ENCODE data around the gene RMP24.

The RMP24 gene

DNA sequence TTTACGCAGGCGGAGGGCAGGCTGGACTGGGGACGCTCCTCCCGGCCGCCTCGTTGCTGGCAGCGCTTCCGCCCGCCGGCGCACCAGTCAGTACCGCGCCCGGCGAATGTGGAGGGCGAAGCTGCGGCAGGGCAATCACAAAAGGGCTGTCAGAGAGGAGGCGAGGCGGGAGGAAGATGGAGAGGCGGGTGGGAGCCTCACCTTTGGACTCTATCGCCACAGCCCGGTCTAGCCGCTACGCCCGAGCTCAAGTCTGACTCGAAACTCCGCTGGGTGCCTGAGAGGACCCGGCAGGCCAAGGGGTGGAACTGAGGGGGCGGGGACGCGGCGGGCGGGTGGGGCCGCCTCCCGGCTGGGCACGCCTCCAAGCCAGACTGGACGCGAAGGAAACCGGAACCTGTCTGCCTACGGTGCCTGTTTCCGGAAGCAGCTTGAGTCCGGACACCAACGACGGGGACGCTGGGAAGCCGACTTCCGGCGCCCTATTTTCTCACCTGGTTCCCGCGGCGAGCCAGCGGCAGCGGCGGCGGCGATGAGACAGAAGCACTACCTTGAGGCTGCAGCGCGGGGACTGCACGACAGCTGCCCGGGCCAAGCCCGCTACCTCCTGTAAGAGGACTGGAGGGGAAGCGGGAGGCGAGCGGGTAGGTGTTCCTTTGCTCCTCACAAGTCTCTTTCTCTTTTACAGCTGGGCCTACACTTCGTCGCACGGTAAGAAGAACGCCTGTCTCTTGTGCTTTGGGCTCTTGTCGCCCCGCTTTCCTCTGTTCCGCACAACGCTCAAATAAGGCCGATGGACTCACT lies at the start of gene RMP24 (continued):
- no peak; the same call in 1 of the 2 replicates for TF ChIP-seq TMF1 (CRISPR knock-in tag; IDR thresholded peaks at IDR 0.05; ENCODE audit: low read depth)
- no peak for TF ChIP-seq MAFF (IDR thresholded peaks at IDR 0.05; ENCODE audit: low read depth, low read length)
- TF ChIP-seq ONECUT2 (CRISPR knock-in tag; IDR thresholded peaks at IDR 0.05), result no peak
- TF ChIP-seq ZNF101 (CRISPR knock-in tag; IDR thresholded peaks at IDR 0.05; ENCODE audit: borderline replicate concordance, low read depth), result no peak
- TF ChIP-seq NFKB2 (CRISPR knock-in tag; IDR thresholded peaks at IDR 0.05; ENCODE audit: borderline replicate concordance), result peak; percentile 74; the same call in 1 of the 2 replicates
- TF ChIP-seq GABPB1 (CRISPR knock-in tag; IDR thresholded peaks at IDR 0.05), result peak; percentile 100
- TF ChIP-seq ZFX (CRISPR knock-in tag; IDR thresholded peaks at IDR 0.05; ENCODE audit: low read depth), result peak; percentile 90
- TF ChIP-seq ZFP82 (CRISPR knock-in tag; IDR thresholded peaks at IDR 0.05; ENCODE audit: borderline replicate concordance), result 0 out of 2 replicates have a peak, but pooled peaks have one; percentile 72
- TF ChIP-seq, protein P1, sequence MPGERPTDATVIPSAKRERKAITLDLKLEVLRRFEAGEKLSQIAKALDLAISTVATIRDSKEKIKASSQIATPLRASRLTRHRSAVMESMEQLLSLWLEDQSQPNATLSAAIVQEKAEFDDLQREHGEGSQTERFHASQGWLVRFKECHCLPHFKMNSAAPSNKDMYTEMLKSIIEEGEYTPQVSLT (CRISPR knock-in tag; IDR thresholded peaks at IDR 0.05; ENCODE audit: borderline replicate concordance, low read depth), result no peak
- TF ChIP-seq, protein P2, sequence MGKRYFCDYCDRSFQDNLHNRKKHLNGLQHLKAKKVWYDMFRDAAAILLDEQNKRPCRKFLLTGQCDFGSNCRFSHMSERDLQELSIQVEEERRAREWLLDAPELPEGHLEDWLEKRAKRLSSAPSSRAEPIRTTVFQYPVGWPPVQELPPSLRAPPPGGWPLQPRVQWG (CRISPR knock-in tag; IDR thresholded peaks at IDR 0.05; ENCODE audit: borderline replicate concordance, low read depth), result no peak
- TF ChIP-seq ELF4 (CRISPR knock-in tag; IDR thresholded peaks at IDR 0.05; ENCODE audit: borderline replicate concordance), result no peak
- peak; percentile 53; the same call in 1 of the 2 replicates for TF ChIP-seq ZSCAN25 (CRISPR knock-in tag; IDR thresholded peaks at IDR 0.05)
- TF ChIP-seq, protein P3, sequence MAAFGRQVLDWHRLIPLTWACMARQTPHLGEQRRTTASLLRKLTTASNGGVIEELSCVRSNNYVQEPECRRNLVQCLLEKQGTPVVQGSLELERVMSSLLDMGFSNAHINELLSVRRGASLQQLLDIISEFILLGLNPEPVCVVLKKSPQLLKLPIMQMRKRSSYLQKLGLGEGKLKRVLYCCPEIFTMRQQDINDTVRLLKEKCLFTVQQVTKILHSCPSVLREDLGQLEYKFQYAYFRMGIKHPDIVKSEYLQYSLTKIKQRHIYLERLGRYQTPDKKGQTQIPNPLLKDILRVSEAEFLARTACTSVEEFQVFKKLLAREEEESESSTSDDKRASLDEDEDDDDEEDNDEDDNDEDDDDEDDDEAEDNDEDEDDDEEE (CRISPR knock-in tag; IDR thresholded peaks at IDR 0.05), result peak; percentile 88; the same call in 1 of the 2 replicates
- TF ChIP-seq ATF7 (IDR thresholded peaks at IDR 0.05), result no peak
- TF ChIP-seq ATF7 (CRISPR knock-in tag; IDR thresholded peaks at IDR 0.05), result 0 out of 2 replicates have a peak, but pooled peaks have one; percentile 12
- TF ChIP-seq, protein P4, sequence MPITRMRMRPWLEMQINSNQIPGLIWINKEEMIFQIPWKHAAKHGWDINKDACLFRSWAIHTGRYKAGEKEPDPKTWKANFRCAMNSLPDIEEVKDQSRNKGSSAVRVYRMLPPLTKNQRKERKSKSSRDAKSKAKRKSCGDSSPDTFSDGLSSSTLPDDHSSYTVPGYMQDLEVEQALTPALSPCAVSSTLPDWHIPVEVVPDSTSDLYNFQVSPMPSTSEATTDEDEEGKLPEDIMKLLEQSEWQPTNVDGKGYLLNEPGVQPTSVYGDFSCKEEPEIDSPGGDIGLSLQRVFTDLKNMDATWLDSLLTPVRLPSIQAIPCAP (CRISPR knock-in tag; IDR thresholded peaks at IDR 0.05; ENCODE audit: low read depth), result no peak
- peak; percentile 73; the same call in 1 of the 3 replicates for TF ChIP-seq MXI1 (IDR thresholded peaks at IDR 0.05; ENCODE audit: borderline replicate concordance, low read depth, low read length)
- TF ChIP-seq, protein P5, sequence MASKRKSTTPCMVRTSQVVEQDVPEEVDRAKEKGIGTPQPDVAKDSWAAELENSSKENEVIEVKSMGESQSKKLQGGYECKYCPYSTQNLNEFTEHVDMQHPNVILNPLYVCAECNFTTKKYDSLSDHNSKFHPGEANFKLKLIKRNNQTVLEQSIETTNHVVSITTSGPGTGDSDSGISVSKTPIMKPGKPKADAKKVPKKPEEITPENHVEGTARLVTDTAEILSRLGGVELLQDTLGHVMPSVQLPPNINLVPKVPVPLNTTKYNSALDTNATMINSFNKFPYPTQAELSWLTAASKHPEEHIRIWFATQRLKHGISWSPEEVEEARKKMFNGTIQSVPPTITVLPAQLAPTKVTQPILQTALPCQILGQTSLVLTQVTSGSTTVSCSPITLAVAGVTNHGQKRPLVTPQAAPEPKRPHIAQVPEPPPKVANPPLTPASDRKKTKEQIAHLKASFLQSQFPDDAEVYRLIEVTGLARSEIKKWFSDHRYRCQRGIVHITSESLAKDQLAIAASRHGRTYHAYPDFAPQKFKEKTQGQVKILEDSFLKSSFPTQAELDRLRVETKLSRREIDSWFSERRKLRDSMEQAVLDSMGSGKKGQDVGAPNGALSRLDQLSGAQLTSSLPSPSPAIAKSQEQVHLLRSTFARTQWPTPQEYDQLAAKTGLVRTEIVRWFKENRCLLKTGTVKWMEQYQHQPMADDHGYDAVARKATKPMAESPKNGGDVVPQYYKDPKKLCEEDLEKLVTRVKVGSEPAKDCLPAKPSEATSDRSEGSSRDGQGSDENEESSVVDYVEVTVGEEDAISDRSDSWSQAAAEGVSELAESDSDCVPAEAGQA (IDR thresholded peaks at IDR 0.05; ENCODE audit: low read depth), result peak; percentile 83; the same call in 1 of the 2 replicates
- TF ChIP-seq, protein P5 (CRISPR knock-in tag; IDR thresholded peaks at IDR 0.05; ENCODE audit: borderline replicate concordance), result 0 out of 2 replicates have a peak, but pooled peaks have one; percentile 80
- TF ChIP-seq ZNF660 (CRISPR knock-in tag; IDR thresholded peaks at IDR 0.05; ENCODE audit: borderline replicate concordance, low read depth), result no peak
- no peak for TF ChIP-seq ZNF136 (CRISPR knock-in tag; IDR thresholded peaks at IDR 0.05; ENCODE audit: low read depth)
